Skeletal muscle tissue (tissue), 4 donors: ENCODE results near the gene CAPZB. TPM values are rescaled to one million over a fixed set of nuclear protein-coding genes. Genes with fewer than 3 reads are reported as not detected.

Experiments used
- H3K27ac ChIP-seq: one replicate; pipeline ENCODE4 v1.7.0; 2013; ENCODE audit warnings: mild to moderate bottlenecking, low read depth, low read length, inconsistent platforms
- H3K27me3 ChIP-seq, 3 donors: one replicate each; pipeline ENCODE4 v1.7.0; 2013; ENCODE audit warnings: low read length in 3 of 3; ENCODE audit not compliant: control insufficient read depth in 3 of 3, insufficient read depth in 3 of 3
- H3K36me3 ChIP-seq, 3 donors: one replicate each; pipeline ENCODE4 v1.7.0; 2013; ENCODE audit warnings: low read length in 3 of 3; ENCODE audit not compliant: control insufficient read depth in 3 of 3, insufficient read depth in 3 of 3
- H3K4me1 ChIP-seq, 3 donors: one replicate each; pipeline ENCODE4 v1.7.0; 2013; ENCODE audit warnings: low read length in 3 of 3, mild to moderate bottlenecking in 3 of 3; ENCODE audit not compliant: control insufficient read depth in 3 of 3, insufficient read depth in 3 of 3
- H3K4me3 ChIP-seq, 3 donors: one replicate each; pipeline ENCODE4 v1.7.0; 2013; ENCODE audit warnings: low read length in 3 of 3
- H3K9ac ChIP-seq, 3 donors: one replicate each; pipeline ENCODE4 v1.7.0; 2013; ENCODE audit warnings: low read length in 3 of 3, mild to moderate bottlenecking in 3 of 3, moderate library complexity in 2 of 3, low read depth in 1 of 3
- H3K9me3 ChIP-seq, 3 donors: one replicate each; pipeline ENCODE4 v1.7.0; 2013; ENCODE audit warnings: low read length in 3 of 3; ENCODE audit not compliant: control insufficient read depth in 3 of 3
- total RNA-seq: library from RNA; depleted of rRNA; stranded (reverse); fragments of >200 nt; gene quantifications from one replicate; pipeline ENCODE4 v1.2.3, GENCODE V29; 2014
- donor health status: Osteomylitis.

Gene CAPZB
- total RNA-seq, 1 donor from 2014 or later = 67.3 TPM

GRCh38 chr1:19322481-19322880, 162.9 kb downstream of the CAPZB start:
- Histone ChIP-seq H3K9ac (no peak overlapping the region), H3K4me3 (no peak overlapping the region), H3K9me3 (no peaks in the 10 kb centered on the region), H3K4me1 (no peaks in the 10 kb centered on the region), H3K27me3 (no peaks in the 10 kb centered on the region), H3K27ac (no peak overlapping the region), H3K36me3 (peaks cover 49 to 54% (median 53%) of the 10 kb centered on the region in 3 donors)

- no peak overlapping the region for H3K4me3 ChIP-seq
- H3K36me3 ChIP-seq = peaks cover 40 to 44% (median 44%) of the 10 kb centered on the region in 3 donors
- H3K27me3 ChIP-seq = no peaks in the 10 kb centered on the region
- no peak overlapping the region for H3K9ac ChIP-seq
- no peaks in the 10 kb centered on the region for H3K9me3 ChIP-seq
- peaks cover 0 to 1% (median 0%) of the 10 kb centered on the region in 3 donors for H3K4me1 ChIP-seq
- H3K27ac ChIP-seq = no peak overlapping the region
These were observed 164.3 kb downstream of the CAPZB start for GRCh38 chr1:19321071-19321470.

GRCh38 chr1:19319196-19319595, 166.1 kb downstream of the CAPZB start:
- no peaks in the 10 kb centered on the region for H3K9me3 ChIP-seq
- no peak overlapping the region for H3K27ac ChIP-seq
- no peak overlapping the region for H3K4me3 ChIP-seq
- peaks cover 25 to 28% (median 26%) of the 10 kb centered on the region in 3 donors for H3K36me3 ChIP-seq
- H3K27me3 ChIP-seq = no peaks in the 10 kb centered on the region
- H3K9ac ChIP-seq = no peak overlapping the region
- H3K4me1 ChIP-seq = peaks cover 2 to 12% (median 3%) of the 10 kb centered on the region in 3 donors

GRCh38 chr1:19317126-19317910, 168.0 kb downstream of the CAPZB start:
- Histone ChIP-seq H3K9ac (peak overlapping the region in 1 of 3 donors; percentile 33), H3K4me1 (peaks cover 15 to 29% (median 16%) of the 10 kb centered on the region in 3 donors), H3K27ac (no peak overlapping the region), H3K27me3 (no peaks in the 10 kb centered on the region), H3K9me3 (no peaks in the 10 kb centered on the region), H3K36me3 (peaks cover 16 to 26% (median 19%) of the 10 kb centered on the region in 3 donors), H3K4me3 (no peak overlapping the region)

- Histone ChIP-seq H3K27me3 (no peaks in the 10 kb centered on the region), H3K9me3 (no peaks in the 10 kb centered on the region), H3K27ac (no peak overlapping the region), H3K4me3 (no peak overlapping the region), H3K36me3 (peaks cover 14 to 20% (median 16%) of the 10 kb centered on the region in 3 donors), H3K4me1 (peaks cover 24 to 40% (median 27%) of the 10 kb centered on the region in 3 donors), H3K9ac (peak overlapping the region in 1 of 3 donors; percentile 3)
These were observed 169.8 kb downstream of the CAPZB start for GRCh38 chr1:19315378-19316198.

GRCh38 chr1:19313961-19314882, 171.1 kb downstream of the CAPZB start:
- Histone ChIP-seq H3K36me3 (peaks cover 11 to 18% (median 15%) of the 10 kb centered on the region in 3 donors), H3K4me3 (peak overlapping the region in 1 of 3 donors; percentile 2), H3K9ac (peak overlapping the region in 1 of 3 donors; percentile 47), H3K4me1 (peaks cover 26 to 42% (median 28%) of the 10 kb centered on the region in 3 donors), H3K27me3 (no peaks in the 10 kb centered on the region), H3K27ac (no peak overlapping the region), H3K9me3 (no peaks in the 10 kb centered on the region)

GRCh38 chr1:19313636-19313959, 171.7 kb downstream of the CAPZB start:
- peaks cover 26 to 42% (median 28%) of the 10 kb centered on the region in 3 donors for H3K4me1 ChIP-seq
- H3K4me3 ChIP-seq = peak overlapping the region; percentile 2 to 83 (median 80)
- H3K9ac ChIP-seq = peak overlapping the region in 1 of 3 donors; percentile 47
- H3K36me3 ChIP-seq = peaks cover 9 to 14% (median 13%) of the 10 kb centered on the region in 3 donors
- no peaks in the 10 kb centered on the region for H3K9me3 ChIP-seq
- H3K27me3 ChIP-seq = no peaks in the 10 kb centered on the region
- no peak overlapping the region for H3K27ac ChIP-seq

GRCh38 chr1:19312782-19313635, 172.3 kb downstream of the CAPZB start:
- peak overlapping the region; percentile 90 for H3K27ac ChIP-seq
- H3K27me3 ChIP-seq = no peaks in the 10 kb centered on the region
- H3K36me3 ChIP-seq = peaks cover 6 to 14% (median 11%) of the 10 kb centered on the region in 3 donors
- peak overlapping the region; percentile 71 to 83 (median 80) for H3K4me3 ChIP-seq
- H3K9ac ChIP-seq = peak overlapping the region; percentile 87 to 93 (median 88)
- H3K9me3 ChIP-seq = no peaks in the 10 kb centered on the region
- H3K4me1 ChIP-seq = peaks cover 26 to 42% (median 28%) of the 10 kb centered on the region in 3 donors
